ENCODE results near the gene POU4F2. TPM values are rescaled to one million over a fixed set of nuclear protein-coding genes. Genes with fewer than 3 reads are reported as not detected.

Gene POU4F2
- polyA plus RNA-seq, 3 donors: not detected

DNA sequence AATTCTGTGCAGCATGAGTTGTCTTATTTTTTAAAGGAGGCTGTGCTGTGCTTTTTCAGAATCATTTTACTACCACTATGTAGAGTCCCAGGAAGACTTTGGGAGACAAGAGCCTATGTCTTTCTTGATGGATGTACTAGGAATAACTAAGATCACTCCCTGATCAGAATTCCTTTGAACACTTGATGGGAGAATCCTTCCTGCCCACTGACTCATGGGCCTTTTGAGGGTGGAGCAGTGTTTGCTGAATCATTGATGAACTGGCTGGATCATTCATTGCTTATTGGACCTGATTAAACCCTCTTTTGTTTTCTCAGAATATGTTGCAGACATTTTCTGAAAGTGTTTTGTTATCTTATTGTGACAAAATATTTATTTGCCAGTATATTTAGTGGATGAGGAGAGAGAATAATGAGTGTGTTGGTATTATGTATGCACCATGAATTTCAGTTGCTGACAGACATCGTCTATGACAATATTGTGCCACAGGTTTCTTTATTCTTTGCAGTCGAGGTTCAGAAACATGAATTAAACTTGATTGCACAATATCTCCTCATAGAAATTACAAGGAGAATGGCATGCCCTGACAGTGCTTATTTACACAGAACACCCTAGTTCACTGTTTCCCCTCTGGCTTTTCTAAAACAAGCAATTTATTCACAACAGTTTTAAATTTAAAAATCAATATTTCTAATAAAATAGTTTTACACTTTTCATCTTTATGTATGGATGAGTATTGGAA, 36.3 kb downstream of the POU4F2 start:
- Histone ChIP-seq H3K27me3 (ENCODE audit: control insufficient read depth in 2 of 2, insufficient read depth in 2 of 2, low read length in 2 of 2) (no peaks in the 10 kb centered on the region), H3K9ac (ENCODE audit: insufficient read depth, low read length, poor library complexity, severe bottlenecking) (no peak overlapping the region), H3K9me3 (replicated peaks in 1 of 2; ENCODE audit: control insufficient read depth in 1 of 2, insufficient read depth in 1 of 2, low read length in 2 of 2) (peaks cover 0 to 2% of the 10 kb centered on the region in 2 donors), H3K79me2 (ENCODE audit: insufficient read depth, low read length) (no peaks in the 10 kb centered on the region), H3K4me2 (replicated peaks; ENCODE audit: extremely low read depth, low read length, poor library complexity, severe bottlenecking) (no peak overlapping the region), H2AFZ (ENCODE audit: insufficient read depth, low read depth, low read length, poor library complexity, severe bottlenecking) (no peak overlapping the region), H3K36me3 (replicated peaks in 1 of 2; ENCODE audit: control insufficient read depth in 1 of 2, insufficient read depth in 2 of 2, low read length in 2 of 2) (no peaks in the 10 kb centered on the region), H3K27ac (ENCODE audit: low read depth in 1 of 2, low read length in 2 of 2) (no peak overlapping the region), H3K4me1 (ENCODE audit: control insufficient read depth in 1 of 2, insufficient read depth in 2 of 2, low read length in 2 of 2) (no peaks in the 10 kb centered on the region), H3K4me3 (replicated peaks in 1 of 3; ENCODE audit: low read depth in 2 of 3, low read length in 3 of 3) (no peak overlapping the region), H4K20me1 (ENCODE audit: insufficient read depth, low read length) (no peaks in the 10 kb centered on the region)
- Mint-ChIP-seq H3K4me3 (no peak overlapping the region), H3K36me3 (no peaks in the 10 kb centered on the region), H3K27me3 (ENCODE audit: low read depth in 3 of 3) (peaks cover 0 to 2% (median 0%) of the 10 kb centered on the region in 3 donors), H3K9me3 (peaks cover 0 to 7% (median 3%) of the 10 kb centered on the region in 7 donors), H3K4me1 (no peaks in the 10 kb centered on the region), H3K27ac (no peak overlapping the region)
- 100% methylated on average over 2 of the region's 2 CpGs for WGBS (ENCODE audit: insufficient coverage)
- TF ChIP-seq, protein P1, sequence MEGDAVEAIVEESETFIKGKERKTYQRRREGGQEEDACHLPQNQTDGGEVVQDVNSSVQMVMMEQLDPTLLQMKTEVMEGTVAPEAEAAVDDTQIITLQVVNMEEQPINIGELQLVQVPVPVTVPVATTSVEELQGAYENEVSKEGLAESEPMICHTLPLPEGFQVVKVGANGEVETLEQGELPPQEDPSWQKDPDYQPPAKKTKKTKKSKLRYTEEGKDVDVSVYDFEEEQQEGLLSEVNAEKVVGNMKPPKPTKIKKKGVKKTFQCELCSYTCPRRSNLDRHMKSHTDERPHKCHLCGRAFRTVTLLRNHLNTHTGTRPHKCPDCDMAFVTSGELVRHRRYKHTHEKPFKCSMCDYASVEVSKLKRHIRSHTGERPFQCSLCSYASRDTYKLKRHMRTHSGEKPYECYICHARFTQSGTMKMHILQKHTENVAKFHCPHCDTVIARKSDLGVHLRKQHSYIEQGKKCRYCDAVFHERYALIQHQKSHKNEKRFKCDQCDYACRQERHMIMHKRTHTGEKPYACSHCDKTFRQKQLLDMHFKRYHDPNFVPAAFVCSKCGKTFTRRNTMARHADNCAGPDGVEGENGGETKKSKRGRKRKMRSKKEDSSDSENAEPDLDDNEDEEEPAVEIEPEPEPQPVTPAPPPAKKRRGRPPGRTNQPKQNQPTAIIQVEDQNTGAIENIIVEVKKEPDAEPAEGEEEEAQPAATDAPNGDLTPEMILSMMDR (IDR thresholded peaks at IDR 0.05): no peak
- DNase-seq: no peak
- intact Hi-C loops (cut with micrococcal nuclease): no loop called here

Other genes starting within 250 kb of the POU4F2 start
- gene SLC10A7, start 117.0 kb upstream of the POU4F2 start, polyA plus RNA-seq: 1 to 10 TPM; 6.6 to 8.3 (median 6.8) TPM